Fibroblast of lung (primary cell): ENCODE results near the gene RAB27B. TPM values are rescaled to one million over a fixed set of nuclear protein-coding genes. Genes with fewer than 3 reads are reported as not detected.

Experiments used
- DNase-seq, 2 donors: peaks; one replicate each; pipeline versions ENCODE4 v3.0.0 to v3.0.0-alpha.2; 2010; ENCODE audit warnings: low read depth in 2 of 2
- H2AFZ ChIP-seq: 2 replicates; pipeline ENCODE4 v1.5.1; 2012; ENCODE audit warnings: low read length, control low read depth, inconsistent platforms
- H3K27ac ChIP-seq: 2 replicates; pipeline ENCODE4 v1.5.1; 2011; ENCODE audit warnings: low read length, control low read depth; ENCODE audit not compliant: insufficient read depth
- H3K27me3 ChIP-seq: 2 replicates; pipeline ENCODE4 v1.5.1; 2011; ENCODE audit warnings: mild to moderate bottlenecking, low read length; ENCODE audit not compliant: control insufficient read depth, insufficient read depth
- H3K36me3 ChIP-seq: 2 replicates; pipeline ENCODE4 v1.5.1; 2011; ENCODE audit warnings: low read length; ENCODE audit not compliant: control insufficient read depth, insufficient read depth
- H3K4me1 ChIP-seq: 2 replicates; pipeline ENCODE4 v1.5.1; 2011; ENCODE audit warnings: low read length; ENCODE audit not compliant: control insufficient read depth, insufficient read depth; ENCODE audit errors: extremely low read depth
- H3K4me2 ChIP-seq: 2 replicates; pipeline ENCODE4 v1.5.1; 2011; ENCODE audit warnings: low read length, control low read depth; ENCODE audit not compliant: insufficient read depth; ENCODE audit errors: extremely low read depth
- H3K4me3 ChIP-seq, 4 experiments: fragments of 200-600 bp in 1 of 4; sonication (generic) in 1 of 4; replicated peaks in 1 of 4; 2 replicates each; pipeline ENCODE4 v1.5.1; 2011 to 2016; ENCODE audit warnings: low read length in 4 of 4, low read depth in 3 of 4, mild to moderate bottlenecking in 3 of 4, control low read depth in 2 of 4, inconsistent platforms in 1 of 4, mixed read lengths in 1 of 4; ENCODE audit not compliant: insufficient read depth in 1 of 4; ENCODE audit errors: control extremely low read depth in 1 of 4
- H3K79me2 ChIP-seq: 2 replicates; pipeline ENCODE4 v1.5.1; 2012; ENCODE audit warnings: mild to moderate bottlenecking, low read length, inconsistent platforms; ENCODE audit not compliant: control insufficient read depth, insufficient read depth
- H3K9ac ChIP-seq: 2 replicates; pipeline ENCODE4 v1.5.1; 2011; ENCODE audit warnings: mild to moderate bottlenecking, low read length, control low read depth; ENCODE audit not compliant: insufficient read depth
- H3K9me3 ChIP-seq: 2 replicates; pipeline ENCODE4 v1.5.1; 2012; ENCODE audit warnings: low read depth, low read length; ENCODE audit not compliant: control insufficient read depth, insufficient read depth
- H4K20me1 ChIP-seq: 2 replicates; pipeline ENCODE4 v1.5.1; 2011; ENCODE audit warnings: low read length; ENCODE audit not compliant: control insufficient read depth, insufficient read depth; ENCODE audit errors: extremely low read depth
- EZH2 ChIP-seq: IDR thresholded peaks from 2 replicates; pipeline ENCODE4 v1.5.1; 2012; ENCODE audit warnings: low read length, control low read depth, mild to moderate bottlenecking; ENCODE audit errors: missing control alignments
- polyA plus RNA-seq, 2 donors: library from polyadenylated mRNA; depleted of rRNA in 1 of 2; stranded (reverse) in 1 of 2; unstranded in 1 of 2; fragments of >200 nt; gene quantifications; 2 replicates each; pipeline ENCODE4 v1.2.1, GENCODE V29; 2011 to 2012; ENCODE audit warnings: missing spikeins in 1 of 2
- total RNA-seq: library from RNA; depleted of rRNA; stranded (reverse); fragments of >200 nt; gene quantifications from 2 replicates; pipeline ENCODE4 v1.2.1, GENCODE V29; 2014
- TF ChIP-seq, protein P1 (sequence below), 2 donors: IDR thresholded peaks in 1 of 2; conservative IDR thresholded peaks in 1 of 2; 1 replicate in 1 of 2; 2 replicates in 1 of 2; pipeline ENCODE4 v1.5.1; 2011 to 2012; ENCODE audit warnings: low read length in 2 of 2, control low read depth in 1 of 2, inconsistent platforms in 1 of 2, low read depth in 1 of 2, mild to moderate bottlenecking in 1 of 2

Gene RAB27B
- total and polyA plus RNA-seq, 2 donors (not counting 1 experiment from before 2014, with no cell fraction given): 0.92 to 0.99 TPM

DNA sequence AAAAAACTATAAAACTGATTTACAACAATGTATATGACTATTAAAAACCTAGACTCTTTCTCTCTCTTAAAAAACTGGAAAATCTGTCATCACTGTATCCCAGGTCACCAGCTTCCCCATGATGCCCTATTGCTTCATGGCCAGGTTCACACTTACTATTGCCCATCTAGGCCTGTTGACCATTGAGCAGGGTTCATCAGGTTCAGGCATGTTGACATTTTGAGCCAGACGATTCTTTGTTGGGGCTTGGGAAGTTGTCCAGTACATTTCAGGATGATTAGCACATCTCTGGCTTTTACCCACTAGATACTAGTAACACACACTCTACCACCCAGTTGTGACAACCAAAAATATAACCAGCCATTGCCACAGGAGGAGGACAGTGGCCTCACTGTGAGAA is 26.9 kb upstream of the RAB27B start:
- no peaks in the 10 kb centered on the region for H3K9me3 ChIP-seq
- TF ChIP-seq EZH2: no peak
- TF ChIP-seq, protein P1, sequence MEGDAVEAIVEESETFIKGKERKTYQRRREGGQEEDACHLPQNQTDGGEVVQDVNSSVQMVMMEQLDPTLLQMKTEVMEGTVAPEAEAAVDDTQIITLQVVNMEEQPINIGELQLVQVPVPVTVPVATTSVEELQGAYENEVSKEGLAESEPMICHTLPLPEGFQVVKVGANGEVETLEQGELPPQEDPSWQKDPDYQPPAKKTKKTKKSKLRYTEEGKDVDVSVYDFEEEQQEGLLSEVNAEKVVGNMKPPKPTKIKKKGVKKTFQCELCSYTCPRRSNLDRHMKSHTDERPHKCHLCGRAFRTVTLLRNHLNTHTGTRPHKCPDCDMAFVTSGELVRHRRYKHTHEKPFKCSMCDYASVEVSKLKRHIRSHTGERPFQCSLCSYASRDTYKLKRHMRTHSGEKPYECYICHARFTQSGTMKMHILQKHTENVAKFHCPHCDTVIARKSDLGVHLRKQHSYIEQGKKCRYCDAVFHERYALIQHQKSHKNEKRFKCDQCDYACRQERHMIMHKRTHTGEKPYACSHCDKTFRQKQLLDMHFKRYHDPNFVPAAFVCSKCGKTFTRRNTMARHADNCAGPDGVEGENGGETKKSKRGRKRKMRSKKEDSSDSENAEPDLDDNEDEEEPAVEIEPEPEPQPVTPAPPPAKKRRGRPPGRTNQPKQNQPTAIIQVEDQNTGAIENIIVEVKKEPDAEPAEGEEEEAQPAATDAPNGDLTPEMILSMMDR (conservative IDR thresholded peaks at IDR 0.05 in 1 of 2, IDR thresholded peaks at IDR 0.05 in 1 of 2; ENCODE audit: low read depth in 1 of 2, low read length in 2 of 2): no peak
- no peak overlapping the region for H2AFZ ChIP-seq
- no peaks in the 10 kb centered on the region for H4K20me1 ChIP-seq
- peaks cover 3% of the 10 kb centered on the region for H3K4me1 ChIP-seq
- H3K9ac ChIP-seq: no peak overlapping the region
- no peak overlapping the region for H3K4me3 ChIP-seq
- H3K4me2 ChIP-seq: no peak overlapping the region
- no peaks in the 10 kb centered on the region for H3K79me2 ChIP-seq
- no peak for DNase-seq
- no peaks in the 10 kb centered on the region for H3K27me3 ChIP-seq
- no peak overlapping the region for H3K27ac ChIP-seq
- no peaks in the 10 kb centered on the region for H3K36me3 ChIP-seq

DNA sequence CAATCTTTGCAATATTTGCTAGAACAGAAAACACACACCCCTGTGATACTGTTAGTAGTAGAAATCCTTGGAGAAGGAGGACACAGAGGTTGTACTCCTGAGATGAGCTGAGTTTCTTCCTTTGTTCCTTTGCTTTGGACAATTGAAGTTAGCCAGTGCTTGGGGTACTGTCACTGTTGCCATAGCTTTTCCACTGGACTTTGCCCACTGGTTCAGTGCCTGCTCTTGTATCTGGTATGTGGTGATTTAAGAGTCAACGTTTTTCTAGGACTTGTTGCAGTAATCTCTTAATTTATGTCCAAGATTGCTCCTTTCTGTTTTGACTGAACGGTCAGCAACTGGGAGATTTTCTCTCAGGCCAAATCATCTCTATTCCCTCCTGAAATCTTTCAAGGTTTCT is 26.1 kb upstream of the RAB27B start:
- no peaks in the 10 kb centered on the region for H3K27me3 ChIP-seq
- no peak for DNase-seq
- no peak overlapping the region for H3K4me3 ChIP-seq
- H3K9ac ChIP-seq: no peak overlapping the region
- H4K20me1 ChIP-seq: no peaks in the 10 kb centered on the region
- no peak overlapping the region for H3K27ac ChIP-seq
- peaks cover 3% of the 10 kb centered on the region for H3K4me1 ChIP-seq
- no peak overlapping the region for H2AFZ ChIP-seq
- no peaks in the 10 kb centered on the region for H3K36me3 ChIP-seq
- TF ChIP-seq, protein P1 (conservative IDR thresholded peaks at IDR 0.05 in 1 of 2, IDR thresholded peaks at IDR 0.05 in 1 of 2; ENCODE audit: low read depth in 1 of 2, low read length in 2 of 2): no peak
- TF ChIP-seq EZH2: no peak
- no peaks in the 10 kb centered on the region for H3K79me2 ChIP-seq
- no peaks in the 10 kb centered on the region for H3K9me3 ChIP-seq
- H3K4me2 ChIP-seq: no peak overlapping the region

GRCh38 chr18:54802686-54803395 is 25.4 kb upstream of the RAB27B start:
- H3K4me3 ChIP-seq: no peak overlapping the region
- H3K36me3 ChIP-seq: no peaks in the 10 kb centered on the region
- TF ChIP-seq EZH2: no peak
- TF ChIP-seq, protein P1 (conservative IDR thresholded peaks at IDR 0.05 in 1 of 2, IDR thresholded peaks at IDR 0.05 in 1 of 2; ENCODE audit: low read depth in 1 of 2, low read length in 2 of 2): no peak
- no peaks in the 10 kb centered on the region for H4K20me1 ChIP-seq
- no peaks in the 10 kb centered on the region for H3K27me3 ChIP-seq
- no peak overlapping the region for H3K9ac ChIP-seq
- H3K4me2 ChIP-seq: no peak overlapping the region
- no peaks in the 10 kb centered on the region for H3K9me3 ChIP-seq
- DNase-seq: no peak
- no peak overlapping the region for H3K27ac ChIP-seq
- no peaks in the 10 kb centered on the region for H3K79me2 ChIP-seq
- H3K4me1 ChIP-seq: peaks cover 3% of the 10 kb centered on the region
- no peak overlapping the region for H2AFZ ChIP-seq
